MM.1S (cell line): Measurements from ENCODE around the gene ALDH1A2.

Source experiments
- EZH2 ChIP-seq: fragments of 300-600 bp; sonication (generic); optimal IDR thresholded peaks from 2 replicates; pipeline ENCODE3; 2017; ENCODE audit warnings: low read depth, mild to moderate bottlenecking, antibody characterized with exemption, low read length, mixed read lengths
- EZH2phosphoT487 ChIP-seq: fragments of 300-600 bp; sonication (generic); IDR thresholded peaks from 2 replicates; pipeline ENCODE4 v1.6.1; 2018; ENCODE audit warnings: antibody characterized with exemption, low read length
- TF ChIP-seq, protein P1 (sequence below): fragments of 300-600 bp; sonication (generic); IDR thresholded peaks from 2 replicates; pipeline ENCODE4 v1.5.1; 2016; ENCODE audit warnings: antibody characterized with exemption, low read length, mixed read lengths

DNA sequence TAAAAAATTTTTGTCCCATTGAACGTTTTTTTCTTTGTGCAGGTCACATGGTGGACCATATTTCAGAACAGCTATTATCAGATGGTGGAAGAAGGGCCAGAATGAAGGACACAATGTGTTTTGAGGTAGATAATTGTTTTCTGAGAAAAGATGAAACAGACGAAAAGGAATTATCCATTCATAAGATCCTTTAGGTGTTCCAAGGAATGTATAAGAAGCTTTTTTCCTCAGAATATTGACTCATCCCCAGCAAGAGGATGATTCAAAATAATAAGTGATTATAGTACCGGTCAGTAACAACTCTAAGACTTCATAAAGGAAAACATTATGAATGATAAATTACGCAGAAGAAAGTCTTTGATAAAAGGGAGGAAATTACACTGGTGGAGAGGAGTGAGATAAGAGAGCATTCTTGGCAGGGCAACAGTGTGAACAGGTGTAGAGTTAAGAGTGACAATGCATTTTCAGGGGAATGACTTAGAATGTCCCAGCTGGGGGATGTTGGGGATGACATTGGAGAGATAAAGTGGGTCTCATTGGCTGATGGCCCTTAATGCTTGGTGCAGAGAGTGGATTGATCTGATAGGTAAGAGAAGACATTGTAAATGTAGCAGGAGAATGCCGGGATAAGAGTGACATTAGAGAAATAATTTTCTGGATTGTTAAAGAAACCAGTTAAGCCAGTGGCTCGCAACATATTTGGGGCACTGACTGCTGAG, 45.6 kb upstream of the ALDH1A2 start:
- TF ChIP-seq, protein P1, sequence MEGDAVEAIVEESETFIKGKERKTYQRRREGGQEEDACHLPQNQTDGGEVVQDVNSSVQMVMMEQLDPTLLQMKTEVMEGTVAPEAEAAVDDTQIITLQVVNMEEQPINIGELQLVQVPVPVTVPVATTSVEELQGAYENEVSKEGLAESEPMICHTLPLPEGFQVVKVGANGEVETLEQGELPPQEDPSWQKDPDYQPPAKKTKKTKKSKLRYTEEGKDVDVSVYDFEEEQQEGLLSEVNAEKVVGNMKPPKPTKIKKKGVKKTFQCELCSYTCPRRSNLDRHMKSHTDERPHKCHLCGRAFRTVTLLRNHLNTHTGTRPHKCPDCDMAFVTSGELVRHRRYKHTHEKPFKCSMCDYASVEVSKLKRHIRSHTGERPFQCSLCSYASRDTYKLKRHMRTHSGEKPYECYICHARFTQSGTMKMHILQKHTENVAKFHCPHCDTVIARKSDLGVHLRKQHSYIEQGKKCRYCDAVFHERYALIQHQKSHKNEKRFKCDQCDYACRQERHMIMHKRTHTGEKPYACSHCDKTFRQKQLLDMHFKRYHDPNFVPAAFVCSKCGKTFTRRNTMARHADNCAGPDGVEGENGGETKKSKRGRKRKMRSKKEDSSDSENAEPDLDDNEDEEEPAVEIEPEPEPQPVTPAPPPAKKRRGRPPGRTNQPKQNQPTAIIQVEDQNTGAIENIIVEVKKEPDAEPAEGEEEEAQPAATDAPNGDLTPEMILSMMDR, result no peak
- TF ChIP-seq EZH2 (no peak), EZH2phosphoT487 (no peak)
